ENCODE results near the gene NKD2.

The NKD2 gene

GRCh38 chr5:1001406-1002270, 7.0 kb upstream of the NKD2 start:
- DNase-seq = no peak

- no peak for DNase-seq
Measured at GRCh38 chr5:1002271-1002546, 6.4 kb upstream of the NKD2 start.

GRCh38 chr5:1002836-1003235, 5.8 kb upstream of the NKD2 start:
- no peak for DNase-seq

- DNase-seq = no peak
Measured at GRCh38 chr5:1003296-1003937, 5.2 kb upstream of the NKD2 start.

GRCh38 chr5:1004461-1005248, 3.9 kb upstream of the NKD2 start:
- DNase-seq = peak; percentile 42

- no peak for DNase-seq
Measured at GRCh38 chr5:1005249-1005851, 3.3 kb upstream of the NKD2 start.

- DNase-seq = no peak
Measured at GRCh38 chr5:1005904-1006655, 2.5 kb upstream of the NKD2 start.

- no peak for DNase-seq
Measured at GRCh38 chr5:1006656-1007071, 1.9 kb upstream of the NKD2 start.

- DNase-seq = no peak
Measured at GRCh38 chr5:1007221-1007680, 1.4 kb upstream of the NKD2 start.

- DNase-seq = no peak
Measured at GRCh38 chr5:1007681-1008450, 736 bp upstream of the NKD2 start.

GRCh38 chr5:1009359-1010180, 968 bp downstream of the NKD2 start:
- no peak for DNase-seq

- no peak for DNase-seq
Measured at GRCh38 chr5:1010181-1010510, 1.5 kb downstream of the NKD2 start.

- no peak for DNase-seq
Measured at GRCh38 chr5:1010641-1011046, 2.0 kb downstream of the NKD2 start.

GRCh38 chr5:1011226-1011631, 2.6 kb downstream of the NKD2 start:
- DNase-seq = no peak

GRCh38 chr5:1011741-1012312, 3.2 kb downstream of the NKD2 start:
- no peak for DNase-seq

- DNase-seq = no peak
Measured at GRCh38 chr5:1012313-1012841, 3.8 kb downstream of the NKD2 start.

- no peak for DNase-seq
Measured at GRCh38 chr5:1012900-1013237, 4.3 kb downstream of the NKD2 start.

- DNase-seq = no peak
Measured at GRCh38 chr5:1013238-1013947, 4.8 kb downstream of the NKD2 start.

GRCh38 chr5:1013948-1014301, 5.3 kb downstream of the NKD2 start:
- DNase-seq = no peak

- DNase-seq = no peak
Measured at GRCh38 chr5:1014346-1014745, 5.7 kb downstream of the NKD2 start.
